ENCODE data around the gene HOXC11.

HOXC11 gene

DNA sequence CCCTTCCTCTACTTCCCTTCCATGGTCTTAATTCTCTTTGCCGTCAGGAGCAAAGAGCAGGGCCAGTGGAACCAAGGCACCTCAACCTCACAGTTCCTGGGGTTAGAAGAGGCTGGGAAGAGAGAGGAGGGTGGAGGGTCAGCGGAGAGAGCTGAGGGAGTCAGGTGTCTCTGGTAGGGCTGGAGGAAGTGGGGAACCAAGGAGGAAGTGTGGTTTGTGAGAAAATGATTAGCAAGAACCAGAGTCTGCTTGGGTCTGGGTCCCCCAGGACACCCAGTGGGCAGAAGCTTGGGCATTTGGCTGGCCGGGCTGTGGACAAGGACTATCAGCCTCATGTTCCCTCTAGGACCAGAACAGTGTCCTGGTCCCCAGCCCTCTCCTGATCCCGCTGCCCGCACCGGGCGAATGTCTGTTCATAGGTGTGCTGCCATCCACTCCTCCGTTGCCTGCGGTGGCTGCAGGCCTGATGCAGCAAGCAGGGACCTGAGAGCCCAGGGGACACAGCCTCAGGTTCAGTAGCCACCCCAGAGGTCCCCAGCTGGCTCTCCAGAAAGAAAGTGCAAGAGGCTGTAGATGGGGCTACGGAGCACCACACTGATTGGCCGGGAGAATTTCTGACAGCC is 15.9 kb upstream of the HOXC11 start:
- no peak for DNase-seq (ENCODE audit: low read depth)

- no peak for DNase-seq (ENCODE audit: low read depth)
These were observed 14.8 kb upstream of the HOXC11 start for GRCh38 chr12:53958128-53958527.

DNA sequence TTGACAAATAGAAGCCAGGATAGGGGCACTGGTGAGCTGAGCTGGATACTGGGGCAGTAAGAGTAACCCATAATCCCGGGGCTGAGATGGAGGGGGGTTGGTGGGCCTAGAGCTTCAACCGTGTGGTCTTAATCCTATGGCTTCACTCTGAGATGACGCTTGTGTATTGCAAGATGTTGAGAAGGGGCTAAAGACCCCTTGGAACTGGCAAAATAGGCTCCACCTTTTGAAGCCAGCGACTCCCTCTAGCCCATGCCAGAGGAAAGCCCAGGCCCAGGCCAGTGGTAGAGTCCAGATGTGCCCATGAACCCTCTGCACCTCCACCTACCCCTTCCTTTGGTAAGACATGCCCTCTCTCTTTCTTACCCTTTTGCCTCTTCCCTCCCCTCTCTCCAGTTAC is 13.6 kb upstream of the HOXC11 start:
- no peak for DNase-seq (ENCODE audit: low read depth)

GRCh38 chr12:53960187-53961024 is 12.5 kb upstream of the HOXC11 start:
- no peak for DNase-seq (ENCODE audit: low read depth)

DNA sequence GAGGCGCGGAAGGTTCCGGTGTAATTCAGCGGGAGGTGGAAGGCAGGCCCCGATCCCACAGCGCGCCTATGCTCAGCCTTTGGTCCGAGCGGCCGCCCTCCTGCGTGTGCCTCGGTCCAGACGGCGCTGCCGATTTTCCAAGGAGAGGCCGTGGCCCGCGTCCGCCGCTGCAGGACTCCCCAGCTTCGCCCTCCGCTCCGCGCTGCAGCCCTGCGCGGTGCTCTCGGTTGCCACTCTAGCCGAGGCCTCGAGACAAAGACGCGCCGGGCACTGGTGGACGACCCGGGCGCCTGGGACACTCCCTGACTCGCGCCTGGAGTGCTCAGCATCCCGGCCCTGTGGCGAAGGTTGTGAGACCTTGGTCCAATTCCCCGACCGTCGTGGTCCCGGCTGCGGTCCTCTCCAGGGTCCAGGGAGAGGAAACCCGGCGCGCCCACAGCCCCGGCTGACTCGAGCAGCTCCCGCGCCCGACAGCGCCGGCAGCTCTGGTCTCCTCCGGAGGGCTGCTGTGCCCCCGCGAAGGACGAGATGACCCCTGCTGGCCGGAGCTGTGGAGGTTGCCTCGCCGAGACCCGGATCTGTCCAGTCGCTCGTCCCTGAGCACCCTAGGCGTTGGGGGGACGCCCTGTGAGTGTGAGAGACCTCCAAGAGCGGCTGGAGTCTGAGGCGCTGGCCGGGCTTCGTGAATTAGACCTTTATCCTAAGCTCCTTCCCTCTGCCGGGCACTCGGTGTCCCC is 11.7 kb upstream of the HOXC11 start:
- DNase-seq (ENCODE audit: low read depth): no peak

DNA sequence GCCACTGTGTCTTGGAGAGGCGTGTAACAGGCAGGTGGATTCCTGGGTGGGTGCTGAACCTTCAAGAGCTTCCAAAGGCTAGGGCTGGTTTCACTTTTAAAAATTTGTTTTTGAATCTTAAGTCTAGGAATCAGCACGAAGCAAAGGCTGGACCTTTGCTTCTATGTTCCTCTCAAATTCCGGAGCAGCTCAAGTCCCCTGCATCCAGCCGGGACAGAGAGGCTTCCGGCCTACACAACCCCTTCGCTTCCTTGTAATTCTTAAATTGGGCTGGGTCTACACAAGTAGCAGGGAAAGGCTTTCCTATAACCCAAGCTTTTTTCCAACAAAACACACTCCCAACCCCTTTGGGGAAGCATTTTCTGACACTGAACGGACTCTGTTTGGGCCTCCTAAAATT is 9.9 kb upstream of the HOXC11 start:
- no peak for DNase-seq (ENCODE audit: low read depth)

- DNase-seq (ENCODE audit: low read depth): no peak
These were observed 9.3 kb upstream of the HOXC11 start for GRCh38 chr12:53963434-53964314.

GRCh38 chr12:53964315-53964713 is 8.6 kb upstream of the HOXC11 start:
- no peak for DNase-seq (ENCODE audit: low read depth)

DNA sequence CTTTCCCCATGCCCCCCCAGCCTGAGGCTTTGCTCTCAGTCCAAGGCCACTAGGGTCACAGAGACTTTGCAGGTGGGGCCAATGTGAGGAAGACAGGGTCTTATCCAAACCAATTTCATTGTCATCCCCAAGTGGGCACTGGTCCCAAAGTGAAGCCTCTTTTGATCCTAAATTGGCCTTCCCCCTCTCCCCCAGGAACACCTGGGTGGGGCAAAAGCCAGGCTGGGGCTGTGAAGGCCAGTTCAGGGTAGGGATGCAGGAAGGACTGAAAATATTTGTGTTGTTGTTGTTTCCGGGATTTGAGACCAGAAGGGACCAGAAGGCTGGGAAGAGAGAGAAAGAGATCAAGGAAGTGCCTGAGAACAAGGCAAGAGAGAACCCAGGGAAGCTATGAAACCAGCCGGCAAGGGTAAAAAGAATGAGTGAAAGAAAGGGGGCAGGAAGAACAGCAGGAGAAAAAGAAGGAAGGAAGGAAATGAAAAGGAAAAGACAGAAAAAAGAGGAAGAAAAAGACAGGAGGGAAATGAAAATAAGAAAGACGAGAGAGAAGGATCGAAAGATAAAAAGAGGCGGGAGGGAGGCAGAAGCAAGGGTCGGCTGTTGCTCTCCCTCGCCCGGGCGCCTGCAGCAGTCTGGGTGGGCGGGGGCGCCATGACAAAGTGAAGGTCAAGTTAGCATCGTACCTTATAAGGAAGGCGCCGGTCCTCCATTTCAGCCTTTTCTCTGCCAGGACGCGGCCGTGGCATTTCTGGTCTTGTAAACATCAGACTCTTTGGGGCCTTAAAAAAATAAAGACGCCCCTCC is 7.4 kb upstream of the HOXC11 start:
- no peak for DNase-seq (ENCODE audit: low read depth)

DNA sequence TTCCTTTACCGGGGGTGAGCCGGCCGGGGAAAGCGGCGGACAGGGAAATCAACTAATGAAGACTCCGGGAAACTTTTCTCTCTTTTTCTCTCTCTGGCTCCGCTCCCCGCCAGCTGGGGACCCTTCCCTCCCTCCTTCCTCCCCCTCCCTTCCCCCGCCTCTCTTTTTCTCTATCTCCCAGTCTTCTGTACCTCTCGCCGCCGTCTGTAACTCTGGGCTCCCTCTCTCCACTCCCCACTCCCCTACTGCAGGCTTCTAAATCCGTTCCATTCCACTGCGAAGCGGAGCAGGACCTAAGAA is 6.9 kb upstream of the HOXC11 start:
- no peak for DNase-seq (ENCODE audit: low read depth)

DNA sequence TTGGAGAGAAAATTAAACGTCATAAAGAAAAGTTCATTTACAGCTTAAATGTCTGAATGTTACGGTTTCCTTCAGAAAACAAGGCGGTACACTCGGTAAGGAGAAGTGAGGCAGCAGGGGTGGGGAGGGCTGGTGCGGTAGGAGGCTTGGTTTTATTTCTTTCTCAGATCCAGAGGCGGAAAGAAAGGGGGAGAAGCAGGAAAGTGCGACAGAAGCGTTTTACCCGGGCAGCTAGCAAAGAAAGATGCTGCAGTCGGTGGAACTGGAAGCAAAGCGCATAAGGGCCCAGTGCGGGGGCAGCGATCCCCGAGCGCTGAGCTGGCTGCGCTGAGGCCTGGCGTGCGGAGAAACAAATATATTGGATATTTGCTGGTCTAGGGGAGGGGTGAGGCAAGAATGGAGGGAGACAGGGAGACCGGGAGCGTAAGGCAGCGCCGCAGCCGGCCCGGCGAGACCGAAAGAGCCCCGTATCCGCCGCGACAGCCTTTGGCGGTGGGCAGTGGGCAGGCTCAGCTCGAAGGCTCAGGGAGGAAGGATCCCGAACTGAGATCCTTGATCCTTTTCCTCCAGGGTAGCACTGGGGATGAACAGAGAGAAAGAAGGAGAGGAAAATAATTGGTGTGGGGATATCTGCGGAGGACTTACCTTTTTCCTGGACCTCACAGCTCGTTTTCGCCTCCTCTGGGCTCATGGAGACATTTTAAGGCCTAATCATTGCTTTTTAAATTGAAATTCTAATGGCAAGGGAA is 6.4 kb upstream of the HOXC11 start:
- DNase-seq (ENCODE audit: low read depth): no peak

DNA sequence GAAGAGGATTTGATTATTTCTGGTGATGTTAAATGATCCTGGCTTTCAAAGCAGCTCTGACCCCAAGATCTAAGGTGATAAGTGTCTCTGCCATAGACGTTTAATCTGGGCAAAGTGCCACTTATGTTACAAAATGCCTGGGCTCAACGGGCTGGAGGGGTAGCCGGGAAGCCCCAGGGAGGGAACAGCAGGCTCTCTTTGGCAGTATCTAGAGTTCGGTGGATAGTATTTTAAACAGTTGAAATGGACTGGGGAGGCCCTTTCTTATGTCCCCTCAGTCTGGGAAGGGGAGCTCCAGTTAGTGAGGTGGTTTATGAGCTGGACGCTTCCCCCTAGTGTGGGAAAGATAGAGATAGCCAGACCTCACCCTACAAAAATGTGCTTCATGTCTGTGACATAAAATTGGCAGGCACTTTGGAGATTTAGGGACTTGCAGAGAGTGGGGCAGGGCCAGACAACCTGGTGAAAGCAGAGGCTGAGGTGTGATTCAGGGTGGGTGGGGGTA is 5.5 kb upstream of the HOXC11 start:
- no peak for DNase-seq (ENCODE audit: low read depth)

DNA sequence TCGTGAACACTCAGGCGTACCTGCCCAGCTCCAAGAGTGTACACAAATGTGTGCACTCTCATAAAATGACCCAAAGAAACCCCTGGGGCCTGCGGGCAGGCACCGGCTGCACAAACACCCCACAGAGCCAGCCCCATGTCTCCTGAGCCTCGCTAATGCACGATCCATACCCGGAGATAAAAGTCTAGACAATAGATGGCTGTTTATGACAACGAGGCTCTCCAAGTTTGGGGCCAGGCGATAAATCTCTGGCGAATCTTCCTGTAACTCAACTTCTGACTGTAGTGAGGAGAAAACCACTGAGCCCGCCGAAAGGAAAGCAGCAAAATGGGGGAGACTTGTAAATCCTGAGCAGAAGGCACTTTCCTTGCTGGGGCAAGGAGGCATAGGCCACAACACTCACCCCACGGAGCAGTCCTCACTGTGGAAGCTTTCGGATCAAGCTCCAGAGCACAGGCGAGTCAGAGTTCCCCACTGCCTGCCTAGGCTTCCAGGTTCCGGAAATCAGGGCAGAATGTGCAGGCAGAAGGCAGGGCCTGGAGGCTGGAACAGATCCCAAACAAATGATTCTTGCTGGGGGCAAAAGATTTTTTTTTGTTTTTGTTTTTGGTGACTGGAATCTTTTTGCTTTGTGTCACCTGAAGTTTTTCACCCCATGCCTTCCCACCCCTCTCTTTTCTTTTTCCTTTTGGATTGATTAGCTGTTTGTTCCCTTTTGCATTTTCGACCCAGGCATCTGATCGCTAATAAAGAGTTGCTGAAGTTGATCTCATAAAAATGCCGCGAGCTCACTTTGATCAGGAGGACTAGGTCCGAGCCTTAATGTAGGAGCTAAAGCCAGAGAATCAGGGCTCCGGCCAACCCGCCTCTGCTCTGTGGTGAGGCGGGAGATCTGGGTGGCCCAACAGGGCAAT is 4.5 kb upstream of the HOXC11 start:
- no peak for DNase-seq (ENCODE audit: low read depth)

GRCh38 chr12:53969588-53970259 is 3.2 kb upstream of the HOXC11 start:
- no peak for DNase-seq (ENCODE audit: low read depth)

GRCh38 chr12:53970451-53970850 is 2.5 kb upstream of the HOXC11 start:
- DNase-seq (ENCODE audit: low read depth): no peak

GRCh38 chr12:53971129-53971528 is 1.8 kb upstream of the HOXC11 start:
- no peak for DNase-seq (ENCODE audit: low read depth)

GRCh38 chr12:53971686-53972085 is 1.2 kb upstream of the HOXC11 start:
- DNase-seq (ENCODE audit: low read depth): no peak

- no peak for DNase-seq (ENCODE audit: low read depth)
These were observed 699 bp upstream of the HOXC11 start for GRCh38 chr12:53972152-53972702.

Data from T follicular helper cell (primary cell).